ENCODE results near the gene CFAP77. TPM values are rescaled to one million over a fixed set of nuclear protein-coding genes. Genes with fewer than 3 reads are reported as not detected.

Gene CFAP77
- total RNA-seq, 2 experiments from 2014 or later, result not detected

- Mint-ChIP-seq H3K27ac (no peak overlapping the region), H3K36me3 (ENCODE audit: low read depth) (peaks cover 64% of the 10 kb centered on the region), H3K27me3 (no peaks in the 10 kb centered on the region), H3K4me3 (no peak overlapping the region), H3K4me1 (peaks cover 35% of the 10 kb centered on the region), H3K9me3 (no peaks in the 10 kb centered on the region)
- POLR2A ChIA-PET, result interaction anchor here (0.7 kb wide), 1 partner anchor 992 kb away, joined by 3 read pairs; the partner anchor contains the start of gene STKLD1
- no peak for DNase-seq
- CTCF ChIA-PET, result interaction anchor here (0.9 to 1.0 kb wide), 2 partner anchors 12 to 13 kb away, joined by 3 read pairs; no protein-coding TSS in a partner anchor
These were observed 25.6 kb upstream of the CFAP77 start for GRCh38 chr9:132384376-132384775.

- ChIA-PET CTCF (no interaction called here), POLR2A (no interaction called here)
- Mint-ChIP-seq H3K36me3 (ENCODE audit: low read depth) (peaks cover 69% of the 10 kb centered on the region), H3K4me1 (peaks cover 27% of the 10 kb centered on the region), H3K27ac (no peak overlapping the region), H3K9me3 (no peaks in the 10 kb centered on the region), H3K27me3 (no peaks in the 10 kb centered on the region), H3K4me3 (no peak overlapping the region)
- DNase-seq, result no peak
These were observed 22.9 kb upstream of the CFAP77 start for GRCh38 chr9:132387133-132387532.

GRCh38 chr9:132390966-132391365 lies 19.0 kb upstream of the CFAP77 start:
- Mint-ChIP-seq H3K9me3 (no peaks in the 10 kb centered on the region), H3K4me1 (no peaks in the 10 kb centered on the region), H3K27ac (no peak overlapping the region), H3K4me3 (no peak overlapping the region), H3K36me3 (ENCODE audit: low read depth) (peaks cover 58% of the 10 kb centered on the region), H3K27me3 (no peaks in the 10 kb centered on the region)
- ChIA-PET CTCF (interaction anchor here (0.8 to 1.1 kb wide), 2 partner anchors 14 to 23 kb away, joined by 3 to 4 read pairs; no protein-coding TSS in a partner anchor), POLR2A (no interaction called here)
- no peak for DNase-seq

GRCh38 chr9:132391449-132391848 lies 18.6 kb upstream of the CFAP77 start:
- no peak for DNase-seq
- ChIA-PET POLR2A (no interaction called here), CTCF (interaction anchor here (1.1 kb wide), 1 partner anchor 23 kb away, joined by 3 read pairs; no protein-coding TSS in a partner anchor)
- H3K4me1 Mint-ChIP-seq, result no peaks in the 10 kb centered on the region
- no peaks in the 10 kb centered on the region for H3K27me3 Mint-ChIP-seq
- H3K4me3 Mint-ChIP-seq, result no peak overlapping the region
- H3K9me3 Mint-ChIP-seq, result no peaks in the 10 kb centered on the region
- H3K27ac Mint-ChIP-seq, result no peak overlapping the region
- H3K36me3 Mint-ChIP-seq (ENCODE audit: low read depth), result peaks cover 58% of the 10 kb centered on the region

- Mint-ChIP-seq H3K9me3 (no peaks in the 10 kb centered on the region), H3K4me1 (no peaks in the 10 kb centered on the region), H3K4me3 (no peak overlapping the region), H3K27me3 (no peaks in the 10 kb centered on the region), H3K36me3 (ENCODE audit: low read depth) (peaks cover 59% of the 10 kb centered on the region), H3K27ac (no peak overlapping the region)
- POLR2A ChIA-PET, result no interaction called here
- DNase-seq, result no peak
- CTCF ChIA-PET, result interaction anchor here (0.6 kb wide), 1 partner anchor 35 kb away, joined by 4 read pairs; no protein-coding TSS in a partner anchor
These were observed 14.5 kb upstream of the CFAP77 start for GRCh38 chr9:132395560-132395959.

- Mint-ChIP-seq H3K27ac (peak overlapping the region; percentile 7), H3K27me3 (no peaks in the 10 kb centered on the region), H3K4me3 (no peak overlapping the region), H3K36me3 (ENCODE audit: low read depth) (peaks cover 60% of the 10 kb centered on the region), H3K4me1 (peaks cover 41% of the 10 kb centered on the region), H3K9me3 (no peaks in the 10 kb centered on the region)
- CTCF ChIA-PET, result interaction anchor here (0.6 kb wide), 1 partner anchor 1590 kb away, joined by 3 read pairs; no protein-coding TSS in a partner anchor
- POLR2A ChIA-PET, result no interaction called here
- DNase-seq, result no peak
These were observed 8.2 kb upstream of the CFAP77 start for GRCh38 chr9:132401824-132402223.

GRCh38 chr9:132404228-132404881 lies 5.7 kb upstream of the CFAP77 start:
- Mint-ChIP-seq H3K9me3 (no peaks in the 10 kb centered on the region), H3K27ac (peak overlapping the region; percentile 80), H3K27me3 (peaks cover 5% of the 10 kb centered on the region), H3K4me1 (peaks cover 47% of the 10 kb centered on the region), H3K36me3 (ENCODE audit: low read depth) (peaks cover 46% of the 10 kb centered on the region), H3K4me3 (peak overlapping the region; percentile 92)
- POLR2A ChIA-PET, result interaction anchor here (0.6 to 0.7 kb wide), 3 partner anchors 49 to 747 kb away, joined by 3 to 6 read pairs (median 4); no protein-coding TSS in a partner anchor
- CTCF ChIA-PET, result interaction anchor here (0.6 to 1.3 kb wide), 5 partner anchors 11 to 145 kb away, joined by 3 to 6 read pairs (median 3); no protein-coding TSS in a partner anchor
- DNase-seq, result peak; percentile 42

GRCh38 chr9:132406554-132407122 lies 3.4 kb upstream of the CFAP77 start, which contains the start of gene TTF1:
Gene TTF1, minus strand, starts transcription at chr9:132406840. Its CDS starts 4,019 bp downstream, at chr9:132402821.
- Mint-ChIP-seq H3K4me1 (peaks cover 60% of the 10 kb centered on the region), H3K27me3 (peaks cover 20% of the 10 kb centered on the region), H3K4me3 (peak within 1 kb of the TSS; percentile 92), H3K36me3 (ENCODE audit: low read depth) (peaks cover 28% of the 10 kb centered on the region), H3K9me3 (no peaks in the 10 kb centered on the region), H3K27ac (peak within 1 kb of the TSS; percentile 80)
- peak; percentile 97 for DNase-seq
- ChIA-PET CTCF (interaction anchor here (0.7 kb wide), 1 partner anchor 13 kb away, joined by 3 read pairs; no protein-coding TSS in a partner anchor), POLR2A (no interaction called here)

- Mint-ChIP-seq H3K4me3 (peak overlapping the region; percentile 92), H3K27ac (peak overlapping the region; percentile 80), H3K36me3 (ENCODE audit: low read depth) (peaks cover 22% of the 10 kb centered on the region), H3K9me3 (no peaks in the 10 kb centered on the region), H3K4me1 (peaks cover 58% of the 10 kb centered on the region), H3K27me3 (peaks cover 25% of the 10 kb centered on the region)
- ChIA-PET CTCF (interaction anchor here (0.6 kb wide), 1 partner anchor 489 kb away, joined by 3 read pairs; no protein-coding TSS in a partner anchor), POLR2A (no interaction called here)
- DNase-seq, result no peak
These were observed 2.8 kb upstream of the CFAP77 start for GRCh38 chr9:132407196-132407595.

GRCh38 chr9:132408521-132408920 lies 1.5 kb upstream of the CFAP77 start:
- H3K4me3 Mint-ChIP-seq, result no peak overlapping the region
- ChIA-PET CTCF (no interaction called here), POLR2A (no interaction called here)
- H3K4me1 Mint-ChIP-seq, result peaks cover 52% of the 10 kb centered on the region
- H3K27me3 Mint-ChIP-seq, result peaks cover 36% of the 10 kb centered on the region
- peaks cover 13% of the 10 kb centered on the region for H3K36me3 Mint-ChIP-seq (ENCODE audit: low read depth)
- H3K27ac Mint-ChIP-seq, result no peak overlapping the region
- no peak for DNase-seq
- no peaks in the 10 kb centered on the region for H3K9me3 Mint-ChIP-seq

- no peaks in the 10 kb centered on the region for H3K9me3 Mint-ChIP-seq
- CTCF ChIA-PET, result interaction anchor here (0.5 to 0.8 kb wide), 2 partner anchors 49 to 264 kb away, joined by 3 read pairs; no protein-coding TSS in a partner anchor
- peak overlapping the region; percentile 58 for H3K4me3 Mint-ChIP-seq
- peak; percentile 29 for DNase-seq
- H3K36me3 Mint-ChIP-seq (ENCODE audit: low read depth), result peaks cover 2% of the 10 kb centered on the region
- peaks cover 58% of the 10 kb centered on the region for H3K27me3 Mint-ChIP-seq
- H3K4me1 Mint-ChIP-seq, result peaks cover 33% of the 10 kb centered on the region
- H3K27ac Mint-ChIP-seq, result no peak overlapping the region
- POLR2A ChIA-PET, result no interaction called here
These were observed 631 bp downstream of the CFAP77 start for GRCh38 chr9:132410642-132411041.

GRCh38 chr9:132411091-132411508 lies 1.1 kb downstream of the CFAP77 start:
- H3K9me3 Mint-ChIP-seq, result no peaks in the 10 kb centered on the region
- peak; percentile 78 for DNase-seq
- H3K27ac Mint-ChIP-seq, result no peak overlapping the region
- H3K36me3 Mint-ChIP-seq (ENCODE audit: low read depth), result no peaks in the 10 kb centered on the region
- peaks cover 29% of the 10 kb centered on the region for H3K4me1 Mint-ChIP-seq
- ChIA-PET POLR2A (no interaction called here), CTCF (interaction anchor here (0.5 kb wide), 1 partner anchor 50 kb away, joined by 3 read pairs; no protein-coding TSS in a partner anchor)
- H3K27me3 Mint-ChIP-seq, result peaks cover 61% of the 10 kb centered on the region
- peak overlapping the region; percentile 58 for H3K4me3 Mint-ChIP-seq

GRCh38 chr9:132412089-132412488 lies 2.1 kb downstream of the CFAP77 start:
- POLR2A ChIA-PET, result no interaction called here
- no peaks in the 10 kb centered on the region for H3K9me3 Mint-ChIP-seq
- H3K36me3 Mint-ChIP-seq (ENCODE audit: low read depth), result no peaks in the 10 kb centered on the region

More at GRCh38 chr9:132412089-132412488, 2.1 kb downstream of the CFAP77 start:
- Mint-ChIP-seq H3K4me1 (peaks cover 24% of the 10 kb centered on the region), H3K27ac (no peak overlapping the region), H3K27me3 (peaks cover 64% of the 10 kb centered on the region), H3K4me3 (no peak overlapping the region)
- DNase-seq, result peak; percentile 29
- CTCF ChIA-PET, result no interaction called here
